Chondrocyte (in vitro differentiated cells): ENCODE measurements around the gene USP32. TPM values are rescaled to one million over a fixed set of nuclear protein-coding genes. Genes with fewer than 3 reads are reported as not detected.

Experiments
- DNase-seq: peaks from one replicate; pipeline ENCODE4 v3.0.0; 2021; ENCODE audit warnings: mixed read lengths, low spot score
- H3K27ac Mint-ChIP-seq: one replicate; pipeline ENCODE4 v1.8.0; 2021; ENCODE audit warnings: mild to moderate bottlenecking, moderate library complexity, mixed read lengths; ENCODE audit not compliant: unreplicated experiment
- H3K27me3 Mint-ChIP-seq: 2 replicates; pipeline ENCODE4 v1.8.0; 2021; ENCODE audit warnings: low read depth, mixed read lengths
- H3K36me3 Mint-ChIP-seq: 2 replicates; pipeline ENCODE4 v1.8.0; 2021; ENCODE audit warnings: low read depth, mixed read lengths
- H3K4me1 Mint-ChIP-seq: 2 replicates; pipeline ENCODE4 v1.8.0; 2021; ENCODE audit warnings: low read depth, mild to moderate bottlenecking, mixed read lengths
- H3K4me3 Mint-ChIP-seq: one replicate; pipeline ENCODE4 v1.8.0; 2021; ENCODE audit warnings: mild to moderate bottlenecking, moderate library complexity, mixed read lengths; ENCODE audit not compliant: unreplicated experiment
- H3K9me3 Mint-ChIP-seq: 2 replicates; pipeline ENCODE4 v1.8.0; 2021; ENCODE audit warnings: low read depth, mixed read lengths
- CTCF ChIP-seq: fragments of 200-600 bp; sonication (generic); IDR thresholded peaks from 2 replicates; pipeline ENCODE4 v1.5.0; 2021; ENCODE audit warnings: antibody characterized with exemption, mild to moderate bottlenecking, moderate library complexity
- total RNA-seq: library from RNA; stranded (reverse); gene quantifications from 3 replicates; pipeline ENCODE4 v1.2.1, GENCODE V29; 2021

USP32 gene
- total RNA-seq, 1 donor from 2014 or later, result 42.2 TPM

DNA sequence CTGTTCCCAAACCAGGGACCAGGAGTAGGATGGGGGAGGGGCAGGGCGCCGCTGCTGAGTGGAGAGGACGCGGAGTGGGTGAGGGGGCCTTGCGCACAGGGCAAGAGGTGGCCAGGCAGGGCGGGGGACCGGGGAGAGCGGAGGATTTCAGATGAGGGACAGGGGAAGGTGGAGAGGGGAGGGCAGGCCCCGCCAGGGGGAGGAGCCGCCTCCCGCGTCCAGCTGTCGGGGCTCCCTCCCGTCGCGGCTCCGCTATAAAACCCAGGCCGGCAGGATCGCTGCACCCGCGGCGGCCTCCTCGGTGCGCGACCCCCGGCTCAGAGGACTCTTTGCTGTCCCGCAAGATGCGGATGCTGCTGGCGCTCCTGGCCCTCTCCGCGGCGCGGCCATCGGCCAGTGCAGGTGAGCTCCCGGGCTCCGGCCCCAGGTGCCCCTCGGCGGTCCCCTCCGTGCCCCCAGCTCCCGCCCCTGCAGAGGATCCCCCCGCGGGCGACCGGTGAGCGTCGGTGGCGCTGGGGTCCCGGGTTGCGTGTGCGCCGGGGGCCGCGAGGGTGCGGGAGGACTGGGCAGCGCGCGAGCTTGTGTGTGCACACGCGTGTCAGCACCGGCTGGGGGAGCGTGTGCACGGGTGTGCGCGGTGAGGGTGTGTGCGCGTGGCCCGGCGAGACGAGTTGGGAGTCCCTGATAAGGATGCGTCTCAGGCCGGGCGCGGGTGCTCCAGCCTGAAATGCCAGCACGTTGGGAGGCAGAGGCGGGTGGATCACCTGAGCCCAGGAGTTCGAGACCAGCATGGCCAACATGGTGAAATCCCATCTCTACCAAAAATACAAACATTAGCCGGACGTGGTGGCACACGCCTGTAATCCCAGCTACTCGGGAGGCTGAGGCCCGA lies 242.0 kb downstream of the USP32 start, which contains the start of gene CA4:
CA4 (plus strand) TSS at position 283 of the 892 bp plus-strand sequence; CDS start at position 345, 62 bp downstream.
- no peak for TF ChIP-seq CTCF
- Mint-ChIP-seq H3K4me3 (peak within 1 kb of the TSS; percentile 51), H3K36me3 (no peaks in the 10 kb centered on the region), H3K27me3 (peaks cover 51% of the 10 kb centered on the region), H3K9me3 (no peaks in the 10 kb centered on the region), H3K27ac (no peak within 1 kb of the TSS), H3K4me1 (peaks cover 18% of the 10 kb centered on the region)
- no peak for DNase-seq

DNA sequence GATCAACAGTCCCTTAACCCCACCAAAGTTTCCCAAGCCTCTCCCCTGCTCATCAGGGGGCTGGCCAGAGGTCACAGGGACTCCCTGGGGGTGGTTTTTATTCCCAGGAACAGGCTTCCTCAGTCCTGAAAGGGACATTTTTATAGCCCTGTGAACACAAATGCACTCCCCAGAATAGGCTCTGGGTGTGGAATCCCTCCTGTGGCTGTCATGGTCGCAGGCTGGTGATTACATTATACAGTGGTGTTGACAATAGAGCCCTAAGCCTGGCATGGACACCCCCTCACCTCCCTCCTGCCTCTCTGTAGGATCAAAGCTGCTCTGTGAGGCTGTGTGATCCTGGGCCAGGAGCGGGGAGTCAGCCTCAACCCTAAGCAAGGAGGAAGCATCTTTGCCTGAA lies 243.6 kb downstream of the USP32 start:
- no peak for TF ChIP-seq CTCF
- Mint-ChIP-seq H3K27me3 (peaks cover 59% of the 10 kb centered on the region), H3K27ac (no peak overlapping the region), H3K4me1 (peaks cover 5% of the 10 kb centered on the region), H3K36me3 (no peaks in the 10 kb centered on the region), H3K9me3 (no peaks in the 10 kb centered on the region), H3K4me3 (no peak overlapping the region)
- no peak for DNase-seq

GRCh38 chr17:60147553-60148223 lies 244.2 kb downstream of the USP32 start:
- H3K9me3 Mint-ChIP-seq, result no peaks in the 10 kb centered on the region
- no peak overlapping the region for H3K4me3 Mint-ChIP-seq
- no peak for TF ChIP-seq CTCF
- DNase-seq, result no peak
- H3K4me1 Mint-ChIP-seq, result peaks cover 11% of the 10 kb centered on the region
- peaks cover 58% of the 10 kb centered on the region for H3K27me3 Mint-ChIP-seq
- peak overlapping the region; percentile 18 for H3K27ac Mint-ChIP-seq
- no peaks in the 10 kb centered on the region for H3K36me3 Mint-ChIP-seq

DNA sequence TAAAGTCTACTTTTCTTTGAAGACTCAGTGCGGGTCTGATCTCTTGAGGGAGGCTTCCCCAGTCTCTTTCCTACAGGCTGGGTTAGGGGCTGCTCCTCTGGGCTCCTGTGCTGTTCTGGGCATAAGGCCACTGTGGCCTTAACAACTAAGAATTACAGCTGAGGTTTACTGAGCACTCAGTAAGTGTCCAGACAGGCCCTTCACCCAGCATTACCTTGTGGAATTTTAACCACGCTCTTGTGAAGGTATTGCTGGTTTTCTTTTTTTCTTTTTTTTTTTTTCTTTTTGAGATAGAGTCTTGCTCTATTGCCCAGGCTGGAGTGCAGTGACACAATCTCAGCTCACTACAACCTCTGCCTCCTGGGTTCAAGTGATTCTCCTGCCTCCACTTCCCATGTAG lies 245.7 kb downstream of the USP32 start:
- H3K27ac Mint-ChIP-seq, result no peak overlapping the region
- H3K4me3 Mint-ChIP-seq, result no peak overlapping the region
- no peaks in the 10 kb centered on the region for H3K9me3 Mint-ChIP-seq
- H3K36me3 Mint-ChIP-seq, result no peaks in the 10 kb centered on the region
- TF ChIP-seq CTCF, result no peak
- H3K4me1 Mint-ChIP-seq, result peaks cover 26% of the 10 kb centered on the region
- no peak for DNase-seq
- H3K27me3 Mint-ChIP-seq, result peaks cover 52% of the 10 kb centered on the region
